Effector memory CD4-positive, alpha-beta T cell (primary cell): ENCODE results near the gene PRXL2C.
"Not testable (repeated sequence)": the region's sequence is repeated elsewhere in the genome, so short reads cannot be mapped to it uniquely, and the experiment has no call there.

Experiments
- DNase-seq, 3 donors: peaks; one replicate each; pipeline ENCODE4 v3.0.0-alpha.2; 2020
- H3K27ac ChIP-seq: 2 replicates; pipeline ENCODE4 v1.7.0; 2013; ENCODE audit warnings: mild to moderate bottlenecking, low read length, moderate library complexity; ENCODE audit not compliant: insufficient read depth, poor library complexity, severe bottlenecking
- H3K27me3 ChIP-seq: replicated peaks from 2 replicates; pipeline ENCODE4 v1.7.0; 2013; ENCODE audit warnings: mild to moderate bottlenecking, low read length; ENCODE audit not compliant: insufficient read depth, control insufficient read depth, poor library complexity, severe bottlenecking
- H3K36me3 ChIP-seq: 2 replicates; pipeline ENCODE4 v1.7.0; 2013; ENCODE audit warnings: mild to moderate bottlenecking, low read length, moderate library complexity; ENCODE audit not compliant: control insufficient read depth, insufficient read depth
- H3K4me1 ChIP-seq: 2 replicates; pipeline ENCODE4 v1.7.0; 2013; ENCODE audit warnings: low read length, mild to moderate bottlenecking; ENCODE audit not compliant: control insufficient read depth, insufficient read depth, poor library complexity, severe bottlenecking
- H3K4me3 ChIP-seq: 2 replicates; pipeline ENCODE4 v1.7.0; 2013; ENCODE audit warnings: low read length, low read depth, mild to moderate bottlenecking; ENCODE audit not compliant: insufficient read depth, poor library complexity, severe bottlenecking
- H3K9me3 ChIP-seq: 2 replicates; pipeline ENCODE4 v1.7.0; 2013; ENCODE audit warnings: mild to moderate bottlenecking, low read length, moderate library complexity; ENCODE audit not compliant: control insufficient read depth
- total RNA-seq, 3 donors: gene quantifications; one replicate each; lab custom pipeline; 2026; lab: John Stamatoyannopoulos, UW

Gene PRXL2C
- 23.0 to 52.0 (median 33.9) reads per million in 3 donors for total RNA-seq

- H3K27ac ChIP-seq, result peak within 1 kb of the TSS; percentile 85
- H3K27me3 ChIP-seq, result no peaks in the 10 kb centered on the region
- H3K4me3 ChIP-seq, result peak within 1 kb of the TSS; percentile 70
- DNase-seq, result peak; percentile 72 to 73 (median 73)
- H3K4me1 ChIP-seq, result peaks cover 4% of the 10 kb centered on the region
- peaks cover 8% of the 10 kb centered on the region for H3K36me3 ChIP-seq
- H3K9me3 ChIP-seq, result no peaks in the 10 kb centered on the region
Observed at GRCh38 chr9:96655198-96655851, at the start of gene PRXL2C. PRXL2C (minus strand) TSS chr9:96655317; CDS start chr9:96655281, 36 bp downstream.

- H3K4me1 ChIP-seq, H3K36me3 ChIP-seq, DNase-seq, H3K9me3 ChIP-seq, H3K27ac ChIP-seq, H3K27me3 ChIP-seq, H3K4me3 ChIP-seq: not testable (repeated sequence)
Observed at GRCh38 chr9:96700721-96701375, 45.7 kb upstream of the PRXL2C start.

GRCh38 chr9:96691326-96691725 is 36.2 kb upstream of the PRXL2C start:
- H3K27me3 ChIP-seq, result no peaks in the 10 kb centered on the region
- no peak for DNase-seq
- H3K4me3 ChIP-seq, result no peak overlapping the region
- no peaks in the 10 kb centered on the region for H3K9me3 ChIP-seq
- H3K4me1 ChIP-seq, result no peaks in the 10 kb centered on the region
- H3K27ac ChIP-seq, result no peak overlapping the region
- H3K36me3 ChIP-seq, result no peaks in the 10 kb centered on the region

GRCh38 chr9:96688745-96689464 is 33.8 kb upstream of the PRXL2C start:
- no peak for DNase-seq
- Histone ChIP-seq H3K27me3 (no peaks in the 10 kb centered on the region), H3K4me1 (no peaks in the 10 kb centered on the region), H3K4me3 (no peak overlapping the region), H3K36me3 (no peaks in the 10 kb centered on the region), H3K27ac (no peak overlapping the region), H3K9me3 (no peaks in the 10 kb centered on the region)

- H3K27me3 ChIP-seq, result no peaks in the 10 kb centered on the region
- H3K9me3 ChIP-seq, result no peaks in the 10 kb centered on the region
Observed at GRCh38 chr9:96688187-96688586, 33.1 kb upstream of the PRXL2C start.

GRCh38 chr9:96686638-96687335 is 31.7 kb upstream of the PRXL2C start:
- Histone ChIP-seq H3K4me3 (peak overlapping the region; percentile 47), H3K27ac (no peak overlapping the region), H3K9me3 (no peaks in the 10 kb centered on the region), H3K36me3 (no peaks in the 10 kb centered on the region), H3K27me3 (no peaks in the 10 kb centered on the region), H3K4me1 (no peaks in the 10 kb centered on the region)
- peak; percentile 47 to 67 (median 61) for DNase-seq

More at GRCh38 chr9:96688187-96688586, 33.1 kb upstream of the PRXL2C start:
- Histone ChIP-seq H3K4me3 (no peak overlapping the region), H3K36me3 (no peaks in the 10 kb centered on the region), H3K27ac (no peak overlapping the region), H3K4me1 (no peaks in the 10 kb centered on the region)
- DNase-seq, result no peak

GRCh38 chr9:96680812-96681499 is 25.8 kb upstream of the PRXL2C start:
- no peaks in the 10 kb centered on the region for H3K4me1 ChIP-seq
- no peaks in the 10 kb centered on the region for H3K9me3 ChIP-seq
- no peak for DNase-seq
- H3K4me3 ChIP-seq, result no peak overlapping the region
- H3K36me3 ChIP-seq, result no peaks in the 10 kb centered on the region
- H3K27me3 ChIP-seq, result no peaks in the 10 kb centered on the region
- no peak overlapping the region for H3K27ac ChIP-seq

- no peaks in the 10 kb centered on the region for H3K36me3 ChIP-seq
- no peaks in the 10 kb centered on the region for H3K27me3 ChIP-seq
- H3K9me3 ChIP-seq, result no peaks in the 10 kb centered on the region
- no peak overlapping the region for H3K27ac ChIP-seq
- DNase-seq, result no peak
- H3K4me3 ChIP-seq, result no peak overlapping the region
- H3K4me1 ChIP-seq, result no peaks in the 10 kb centered on the region
Observed at GRCh38 chr9:96674906-96675538, 19.9 kb upstream of the PRXL2C start.

- H3K27ac ChIP-seq, H3K27me3 ChIP-seq, H3K4me1 ChIP-seq, H3K4me3 ChIP-seq, H3K36me3 ChIP-seq, H3K9me3 ChIP-seq, DNase-seq: not testable (repeated sequence)
Observed at GRCh38 chr9:96673786-96674185, 18.7 kb upstream of the PRXL2C start.
